HG03039 (cell line): ENCODE data around the gene SIGLEC15.
"Not testable (repeated sequence)": the region's sequence is repeated elsewhere in the genome, so short reads cannot be mapped to it uniquely, and the experiment has no call there.

Experiments
- ATAC-seq: cut with Tn5 transposase; IDR thresholded peaks from one replicate; pipeline ENCODE4 v1.9.1; 2021; ENCODE audit warnings: mild to moderate bottlenecking, moderate library complexity; ENCODE audit not compliant: unreplicated experiment

The SIGLEC15 gene

GRCh38 chr18:45841765-45842442 lies 16.4 kb downstream of the SIGLEC15 start:
- no peak for ATAC-seq

GRCh38 chr18:45843019-45843418 lies 17.5 kb downstream of the SIGLEC15 start:
- no peak for ATAC-seq

DNA sequence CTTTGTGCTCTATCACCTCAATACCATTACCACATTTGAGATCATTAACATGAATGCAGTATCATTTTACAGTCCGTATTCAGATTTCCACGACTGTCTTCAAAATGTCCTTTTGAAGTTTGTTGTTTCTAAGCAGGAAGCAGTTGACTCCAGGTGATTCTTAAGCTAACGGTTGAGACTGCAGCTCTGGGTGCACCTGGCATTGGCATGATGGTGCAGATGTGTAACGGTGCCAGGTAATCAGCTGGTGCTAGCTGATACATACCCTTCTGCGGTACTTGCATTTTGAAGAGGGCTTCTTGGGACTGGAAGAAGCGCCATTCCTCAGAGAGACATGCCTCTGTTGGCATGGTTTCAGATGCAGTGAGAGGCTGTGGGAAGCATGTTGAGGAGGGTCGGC lies 19.5 kb downstream of the SIGLEC15 start:
- no peak for ATAC-seq

DNA sequence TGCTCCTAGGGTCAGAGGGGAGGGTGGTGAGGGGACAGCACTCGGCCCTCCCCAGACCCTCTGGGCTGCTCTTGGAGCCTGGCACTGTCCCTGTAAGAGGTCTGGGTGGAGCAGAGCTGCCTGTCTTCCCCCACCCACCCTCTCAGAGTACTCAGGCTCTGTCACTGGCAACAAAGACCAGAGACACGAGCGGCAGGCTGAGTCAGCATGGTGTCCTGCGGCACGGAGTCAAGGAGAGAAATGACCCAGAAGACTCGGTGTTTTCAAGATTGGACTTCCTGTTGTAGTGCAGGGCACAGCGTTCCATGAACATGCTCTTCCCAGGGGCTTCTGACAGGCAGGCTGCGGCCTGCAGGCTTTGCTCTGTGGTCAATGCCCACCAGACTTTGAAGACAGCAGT lies 19.9 kb downstream of the SIGLEC15 start:
- no peak for ATAC-seq

DNA sequence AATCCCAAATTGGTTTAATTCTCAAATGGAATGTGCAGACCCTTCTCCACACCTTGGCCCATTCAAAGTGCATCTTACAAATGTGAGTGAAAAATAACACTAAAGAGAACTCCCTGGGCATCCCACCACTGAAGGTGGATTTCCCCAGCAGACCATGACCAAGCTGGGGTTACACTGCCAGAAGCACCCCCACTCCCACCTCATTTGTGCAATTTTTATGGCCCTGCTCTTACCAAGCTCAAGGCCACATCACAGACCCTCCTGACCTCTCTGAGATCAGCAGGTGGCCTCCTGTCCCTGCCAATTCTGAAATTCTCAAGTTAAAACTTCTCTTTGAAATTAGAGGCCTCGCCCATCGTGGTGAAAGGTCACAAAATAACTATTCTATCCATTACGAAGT lies 21.6 kb downstream of the SIGLEC15 start:
- ATAC-seq: no peak

- not testable (repeated sequence) for ATAC-seq
These were observed 23.2 kb downstream of the SIGLEC15 start for GRCh38 chr18:45848643-45849042.

DNA sequence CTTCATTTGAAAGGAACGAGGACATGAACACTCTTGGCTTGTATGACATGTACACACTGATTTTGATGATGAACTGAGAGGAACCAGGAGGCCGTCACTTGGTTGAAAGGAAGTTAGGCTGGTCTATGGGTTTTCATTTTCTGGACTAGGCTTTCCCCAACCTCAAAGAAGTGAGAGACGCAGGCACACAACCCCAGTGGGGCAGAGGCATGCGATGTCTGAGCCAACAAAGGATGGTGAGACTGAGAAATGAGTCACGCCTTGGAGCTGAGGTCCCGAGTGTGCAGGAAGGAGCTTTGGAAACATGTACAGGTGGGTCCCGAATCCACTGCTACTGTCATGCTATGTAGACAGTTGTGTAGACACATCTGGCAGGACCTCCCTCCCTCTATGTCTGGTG lies 24.1 kb downstream of the SIGLEC15 start:
- ATAC-seq: no peak

DNA sequence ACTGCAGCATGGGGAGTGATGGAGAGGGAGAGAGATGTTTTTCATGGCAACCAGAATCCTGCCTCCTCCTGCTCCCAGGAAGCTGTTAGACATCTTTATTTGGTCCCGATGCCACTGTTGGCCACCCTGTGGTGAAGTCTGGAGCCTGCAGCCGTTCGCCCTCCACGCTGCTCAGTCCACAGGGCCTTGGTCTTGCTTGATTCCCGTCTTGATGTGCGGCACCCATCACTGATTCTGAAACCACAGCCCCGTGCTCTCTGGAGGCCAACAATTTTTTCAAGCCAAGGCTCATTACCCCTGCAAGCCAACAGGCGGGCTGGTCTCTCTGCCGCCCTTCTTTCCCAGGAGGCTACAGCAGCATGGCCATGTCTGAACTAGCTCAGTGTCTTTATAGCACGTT lies 24.5 kb downstream of the SIGLEC15 start:
- no peak for ATAC-seq

DNA sequence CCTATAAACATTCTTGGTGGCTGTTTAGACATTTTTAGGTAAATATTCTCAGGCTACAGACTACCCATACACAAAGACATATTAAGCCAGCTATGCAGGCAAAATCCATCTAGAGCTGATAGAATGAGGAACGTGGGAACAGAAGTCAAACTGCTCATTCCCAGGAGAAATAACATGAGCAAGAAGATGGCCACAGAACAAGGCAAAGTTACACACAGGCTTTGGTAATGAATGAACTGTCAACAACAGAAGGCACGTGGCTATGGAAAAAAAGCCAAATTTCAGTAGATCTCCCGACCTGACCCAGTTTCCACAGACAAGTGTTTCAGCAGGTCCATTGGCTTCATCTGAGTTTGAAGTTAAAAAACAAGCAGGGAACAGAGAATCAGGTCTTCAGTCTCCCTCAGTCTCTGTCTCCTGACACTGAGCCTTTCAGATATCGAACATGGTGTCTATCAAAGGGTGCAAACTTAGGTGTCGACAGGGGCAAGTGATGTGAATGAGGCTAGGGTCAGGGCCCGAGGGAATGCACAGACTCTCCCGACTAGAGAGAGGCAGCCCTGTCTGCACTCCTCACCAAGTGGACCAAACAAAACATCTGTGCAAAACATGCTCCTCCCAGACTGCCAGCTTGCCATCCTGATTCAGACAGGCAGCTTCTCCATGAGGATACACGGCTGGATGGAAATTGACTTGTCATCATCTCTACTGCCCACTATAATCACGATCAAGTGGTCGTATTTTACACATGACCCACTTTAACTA lies 25.9 kb downstream of the SIGLEC15 start:
- no peak for ATAC-seq

GRCh38 chr18:45852631-45853030 lies 27.2 kb downstream of the SIGLEC15 start:
- ATAC-seq: no peak

DNA sequence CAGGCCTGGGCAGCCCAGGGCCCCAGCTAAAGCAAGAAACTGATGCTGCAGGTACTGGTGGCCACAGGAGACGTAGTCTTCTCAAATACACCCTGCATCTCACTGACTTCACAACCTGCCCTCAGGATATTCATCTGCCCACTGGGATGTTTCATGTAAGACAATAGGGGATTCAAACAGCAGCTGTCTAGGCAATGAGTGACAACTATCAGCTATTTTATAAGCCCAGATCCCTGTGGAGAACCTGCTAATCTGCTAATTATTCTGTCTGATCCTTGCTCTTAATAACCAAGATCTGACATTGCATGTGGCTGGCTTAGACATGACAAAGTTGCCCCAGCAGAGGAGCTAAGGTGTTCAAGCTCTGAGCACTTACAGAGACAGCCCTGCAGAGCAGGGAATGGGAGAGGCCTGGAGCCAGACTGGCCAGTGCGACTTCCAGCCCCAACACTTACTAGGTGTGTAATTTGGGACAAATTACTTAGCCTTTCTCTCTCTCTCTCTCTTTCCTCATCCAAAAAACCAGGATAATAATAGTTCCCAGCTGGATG lies 28.6 kb downstream of the SIGLEC15 start:
- ATAC-seq: no peak

GRCh38 chr18:45856531-45856930 lies 31.1 kb downstream of the SIGLEC15 start:
- ATAC-seq: no peak

DNA sequence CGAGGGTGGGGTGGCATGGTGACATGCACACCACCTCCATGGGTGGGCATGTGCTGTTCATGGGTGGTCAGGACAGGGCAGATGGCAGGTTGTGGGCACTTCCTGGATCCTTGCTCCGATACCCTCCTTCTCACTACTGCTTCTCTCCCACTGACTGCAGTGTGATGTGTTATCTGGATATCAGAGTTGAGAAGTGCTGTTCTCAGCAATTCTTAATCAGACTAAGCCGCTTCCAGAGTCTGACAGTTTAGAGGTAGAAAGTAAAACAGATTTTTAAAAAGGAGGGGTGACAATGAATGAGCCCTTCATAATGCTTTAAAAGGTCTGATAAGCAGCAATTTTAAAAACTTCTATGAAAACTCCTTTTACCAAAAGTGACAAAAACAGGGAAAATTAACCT lies 33.9 kb downstream of the SIGLEC15 start:
- no peak for ATAC-seq

DNA sequence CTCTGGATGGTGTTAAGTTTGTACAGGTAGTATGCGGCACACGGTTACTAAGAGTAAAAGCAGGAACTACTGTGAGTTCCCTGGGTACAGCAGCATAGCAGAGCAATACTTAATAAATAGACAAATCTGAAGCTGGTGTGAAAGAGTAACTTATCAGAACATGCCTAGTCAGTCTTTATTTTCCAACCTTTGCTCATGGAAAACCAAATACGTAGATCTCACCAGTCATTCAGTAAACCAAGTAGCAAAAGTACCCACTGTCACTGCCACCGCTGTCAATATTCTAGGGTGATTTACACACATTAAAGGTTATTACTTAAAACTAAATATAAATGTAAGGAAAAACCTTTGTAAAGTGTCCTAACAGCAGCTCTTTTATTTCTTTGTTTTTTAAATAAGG lies 35.0 kb downstream of the SIGLEC15 start:
- no peak for ATAC-seq

GRCh38 chr18:45860971-45861370 lies 35.5 kb downstream of the SIGLEC15 start:
- ATAC-seq: no peak

GRCh38 chr18:45861926-45862325 lies 36.5 kb downstream of the SIGLEC15 start:
- ATAC-seq: no peak

- ATAC-seq: no peak
These were observed 38.0 kb downstream of the SIGLEC15 start for GRCh38 chr18:45863469-45863868.

GRCh38 chr18:45864081-45864480 lies 38.6 kb downstream of the SIGLEC15 start:
- no peak for ATAC-seq

DNA sequence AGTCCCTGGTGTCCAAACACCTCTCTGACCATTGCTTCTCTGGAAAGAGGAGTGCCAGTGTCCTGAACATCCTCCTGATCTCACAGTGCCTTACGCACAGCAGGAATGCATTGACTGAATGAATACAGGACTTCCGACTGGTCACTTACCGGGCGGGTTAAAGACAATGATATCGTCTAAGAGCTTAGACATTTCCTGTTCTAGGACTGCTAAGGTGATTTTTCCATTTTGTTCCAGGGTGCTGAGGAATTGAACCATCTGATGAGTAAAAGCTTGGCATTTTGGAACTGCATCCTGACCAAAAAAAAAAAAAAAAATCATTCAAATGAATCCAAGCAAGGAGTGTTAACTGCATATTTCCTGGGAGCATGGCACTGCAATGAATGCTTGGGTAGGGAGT lies 40.0 kb downstream of the SIGLEC15 start:
- ATAC-seq: no peak

DNA sequence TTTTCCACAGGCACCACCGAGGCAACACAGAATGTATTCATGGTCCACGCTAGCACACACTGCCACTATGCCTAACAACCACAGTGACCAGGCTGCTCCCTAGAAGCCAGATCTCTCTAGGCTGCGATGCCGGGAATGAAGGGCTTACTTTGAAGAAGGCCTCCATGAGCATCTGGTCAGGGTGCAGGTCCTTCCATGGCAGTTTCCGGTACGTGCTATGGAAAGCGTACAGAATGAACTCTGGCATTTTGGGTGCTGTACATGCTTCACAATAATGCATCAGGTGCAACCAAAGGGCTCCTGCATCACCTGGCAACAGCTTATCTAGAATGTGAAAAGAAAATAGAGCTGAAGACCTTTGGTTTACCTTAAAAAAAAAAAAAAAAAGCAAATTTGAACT lies 44.9 kb downstream of the SIGLEC15 start:
- ATAC-seq: no peak

- no peak for ATAC-seq
These were observed 46.1 kb downstream of the SIGLEC15 start for GRCh38 chr18:45871431-45872084.
